ENCODE data around the gene SORCS1. TPM values are rescaled to one million over a fixed set of nuclear protein-coding genes. Genes with fewer than 3 reads are reported as not detected.

SORCS1 gene
- total RNA-seq, 1 experiment from 2014 or later = not detected

- intact Hi-C loops (cut with micrococcal nuclease; ENCODE audit: unreplicated experiment) = no loop called here
- no peaks in the 10 kb centered on the region for H3F3A ChIP-seq (ENCODE audit: insufficient read depth, low read depth)
- no peaks in the 10 kb centered on the region for H3K9me2 ChIP-seq (ENCODE audit: insufficient read depth)
- H3K36me3 ChIP-seq (ENCODE audit: low read depth) = no peaks in the 10 kb centered on the region
- TF ChIP-seq CTCF (conservative IDR thresholded peaks at IDR 0.05) (no peak), EZH2 (IDR thresholded peaks at IDR 0.05; ENCODE audit: low read depth) (no peak)
- POLR2A ChIA-PET (ENCODE audit: unreplicated experiment) = no interaction called here
- H3K27me3 ChIP-seq (ENCODE audit: insufficient read depth, low read depth) = no peaks in the 10 kb centered on the region
- no peak overlapping the region for H3K4me3 ChIP-seq
- H4K20me1 ChIP-seq (ENCODE audit: insufficient read depth) = no peaks in the 10 kb centered on the region
- H3K4me1 ChIP-seq (replicated peaks; ENCODE audit: insufficient read depth) = no peaks in the 10 kb centered on the region
- no peak overlapping the region for H3K4me2 ChIP-seq
- H3K9me3 ChIP-seq (ENCODE audit: insufficient read depth, low read depth) = no peaks in the 10 kb centered on the region
- no TSS peak for BruUV-seq (replicated peaks)
- no peak for DNase-seq
- H3K27ac ChIP-seq = no peak overlapping the region
- CTCF ChIA-PET = no interaction called here
- H3K79me2 ChIP-seq (ENCODE audit: low read depth) = no peaks in the 10 kb centered on the region
- no peak overlapping the region; the same call in 1 of the 2 replicates for H2AFZ ChIP-seq
Observed at GRCh38 chr10:106648534-106649481, 515.7 kb downstream of the SORCS1 start.

DNA sequence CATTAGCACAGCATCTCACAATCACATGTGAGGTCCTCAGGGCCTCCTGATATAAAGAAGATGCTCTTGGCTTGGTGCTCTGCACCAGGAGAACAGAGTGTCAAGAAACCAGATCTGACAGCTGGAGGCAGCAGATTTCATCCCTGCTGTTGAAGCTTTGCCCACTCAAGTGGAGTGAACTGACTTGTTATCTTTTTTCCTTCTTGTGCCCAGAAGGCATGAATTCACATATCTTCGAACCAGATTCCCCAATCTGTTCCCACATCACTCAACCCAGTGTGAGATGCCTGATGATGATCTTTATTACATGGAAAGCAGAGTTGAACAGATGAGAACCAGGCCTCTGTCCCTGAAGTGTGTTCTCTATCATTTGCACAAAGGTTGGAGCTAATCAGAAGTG, 521.0 kb downstream of the SORCS1 start:
- Histone ChIP-seq H3K4me1 (replicated peaks; ENCODE audit: insufficient read depth) (no peaks in the 10 kb centered on the region), H3K79me2 (ENCODE audit: low read depth) (no peaks in the 10 kb centered on the region), H3K27me3 (ENCODE audit: insufficient read depth, low read depth) (no peaks in the 10 kb centered on the region), H4K20me1 (ENCODE audit: insufficient read depth) (no peaks in the 10 kb centered on the region), H3K9me2 (ENCODE audit: insufficient read depth) (no peaks in the 10 kb centered on the region), H3K36me3 (ENCODE audit: low read depth) (no peaks in the 10 kb centered on the region), H3K27ac (no peak overlapping the region), H3K4me2 (no peak overlapping the region), H2AFZ (no peak overlapping the region), H3K9me3 (ENCODE audit: insufficient read depth, low read depth) (no peaks in the 10 kb centered on the region), H3F3A (ENCODE audit: insufficient read depth, low read depth) (no peaks in the 10 kb centered on the region), H3K4me3 (no peak overlapping the region)
- POLR2A ChIA-PET (ENCODE audit: unreplicated experiment) = no interaction called here
- intact Hi-C loops (cut with micrococcal nuclease; ENCODE audit: unreplicated experiment) = no loop called here
- no TSS peak for BruUV-seq (replicated peaks)
- TF ChIP-seq CTCF (conservative IDR thresholded peaks at IDR 0.05) (no peak), EZH2 (IDR thresholded peaks at IDR 0.05; ENCODE audit: low read depth) (no peak)
- CTCF ChIA-PET = no interaction called here
- no peak for DNase-seq

DNA sequence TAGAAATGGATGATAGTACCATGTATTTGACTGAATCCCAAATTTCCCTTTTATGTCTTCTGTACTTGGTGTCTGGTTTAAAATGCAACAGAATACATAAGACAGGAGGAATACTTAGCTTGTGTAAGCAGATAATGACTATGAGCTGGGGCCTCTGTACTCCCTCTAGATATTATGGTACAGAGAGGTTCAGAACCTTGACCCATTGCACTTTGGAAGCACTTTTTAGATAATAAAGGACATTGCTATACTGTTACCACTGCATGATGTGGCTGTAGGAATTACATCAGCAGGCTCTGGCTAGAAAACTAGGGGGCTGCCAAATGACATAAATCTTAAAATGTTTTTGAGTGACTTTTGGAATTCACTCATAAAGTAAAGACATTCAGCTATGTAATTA, 526.6 kb downstream of the SORCS1 start:
- intact Hi-C loops (cut with micrococcal nuclease; ENCODE audit: unreplicated experiment) = no loop called here
- no peaks in the 10 kb centered on the region for H3K9me2 ChIP-seq (ENCODE audit: insufficient read depth)
- no peak overlapping the region for H2AFZ ChIP-seq
- no peaks in the 10 kb centered on the region for H4K20me1 ChIP-seq (ENCODE audit: insufficient read depth)
- H3K27me3 ChIP-seq (ENCODE audit: insufficient read depth, low read depth) = no peaks in the 10 kb centered on the region
- H3K9me3 ChIP-seq (ENCODE audit: insufficient read depth, low read depth) = no peaks in the 10 kb centered on the region
- no peak overlapping the region for H3K4me2 ChIP-seq
- no TSS peak for BruUV-seq (replicated peaks)
- POLR2A ChIA-PET (ENCODE audit: unreplicated experiment) = no interaction called here
- no peaks in the 10 kb centered on the region for H3K4me1 ChIP-seq (replicated peaks; ENCODE audit: insufficient read depth)
- no peaks in the 10 kb centered on the region for H3K79me2 ChIP-seq (ENCODE audit: low read depth)
- no peak for DNase-seq
- no peak overlapping the region for H3K27ac ChIP-seq
- no peaks in the 10 kb centered on the region for H3K36me3 ChIP-seq (ENCODE audit: low read depth)
- H3K4me3 ChIP-seq = no peak overlapping the region
- TF ChIP-seq EZH2 (IDR thresholded peaks at IDR 0.05; ENCODE audit: low read depth) (no peak), CTCF (conservative IDR thresholded peaks at IDR 0.05) (no peak)
- CTCF ChIA-PET = no interaction called here
- H3F3A ChIP-seq (ENCODE audit: insufficient read depth, low read depth) = no peaks in the 10 kb centered on the region

Measured in PC-9 (cell line).